HUES48 (cell line): ENCODE results near the gene RHOXF2B.
A peak's percentile ranks its signal among the peaks of the same experiment; 100 is the strongest.
"Not testable (repeated sequence)": the region's sequence is repeated elsewhere in the genome, so short reads cannot be mapped to it uniquely, and the experiment has no call there.

Experiments
- H3K27ac ChIP-seq: one replicate; pipeline ENCODE4 v1.7.0; 2013; ENCODE audit warnings: low read depth, low read length, inconsistent platforms
- H3K27me3 ChIP-seq: 2 replicates; pipeline ENCODE4 v1.6.1; 2013; ENCODE audit warnings: mild to moderate bottlenecking, low read length; ENCODE audit not compliant: control insufficient read depth, insufficient read depth
- H3K36me3 ChIP-seq: 2 replicates; pipeline ENCODE4 v1.6.1; 2013; ENCODE audit warnings: low read length; ENCODE audit not compliant: control insufficient read depth, insufficient read depth
- H3K4me1 ChIP-seq: 2 replicates; pipeline ENCODE4 v1.6.1; 2013; ENCODE audit warnings: mild to moderate bottlenecking, low read length; ENCODE audit not compliant: control insufficient read depth, insufficient read depth
- H3K4me3 ChIP-seq: 2 replicates; pipeline ENCODE4 v1.5.1; 2013; ENCODE audit warnings: mild to moderate bottlenecking, low read depth, low read length
- H3K9ac ChIP-seq: 2 replicates; pipeline ENCODE4 v1.6.1; 2013; ENCODE audit warnings: mild to moderate bottlenecking, low read depth, low read length, moderate library complexity
- H3K9me3 ChIP-seq: 2 replicates; pipeline ENCODE4 v1.6.1; 2013; ENCODE audit warnings: low read length; ENCODE audit not compliant: control insufficient read depth, insufficient read depth

Gene RHOXF2B

GRCh38 chrX:120066169-120066568, 11.3 kb downstream of the RHOXF2B start:
- H3K4me3 ChIP-seq, H3K27me3 ChIP-seq, H3K9ac ChIP-seq, H3K27ac ChIP-seq, H3K4me1 ChIP-seq, H3K36me3 ChIP-seq, H3K9me3 ChIP-seq: not testable (repeated sequence)

- not testable (repeated sequence) for H3K4me3 ChIP-seq, H3K9ac ChIP-seq, H3K9me3 ChIP-seq, H3K4me1 ChIP-seq, H3K27ac ChIP-seq, H3K36me3 ChIP-seq, H3K27me3 ChIP-seq
Observed at GRCh38 chrX:120042712-120043111, 34.8 kb downstream of the RHOXF2B start.

GRCh38 chrX:120042247-120042646, 35.2 kb downstream of the RHOXF2B start:
- not testable (repeated sequence) for H3K9ac ChIP-seq, H3K36me3 ChIP-seq, H3K4me1 ChIP-seq, H3K4me3 ChIP-seq, H3K27me3 ChIP-seq, H3K27ac ChIP-seq, H3K9me3 ChIP-seq

- H3K4me1 ChIP-seq, result peaks cover 25% of the 10 kb centered on the region
- not testable (repeated sequence) for H3K9ac ChIP-seq, H3K27me3 ChIP-seq, H3K27ac ChIP-seq, H3K9me3 ChIP-seq, H3K36me3 ChIP-seq, H3K4me3 ChIP-seq
Observed at GRCh38 chrX:120040176-120040575, 37.3 kb downstream of the RHOXF2B start.

- peaks cover 28% of the 10 kb centered on the region for H3K4me1 ChIP-seq
- not testable (repeated sequence) for H3K36me3 ChIP-seq, H3K9ac ChIP-seq, H3K27me3 ChIP-seq, H3K9me3 ChIP-seq, H3K27ac ChIP-seq, H3K4me3 ChIP-seq
Observed at GRCh38 chrX:120039087-120039733, 38.3 kb downstream of the RHOXF2B start.

- peaks cover 5% of the 10 kb centered on the region; the same call in 1 of the 2 replicates for H3K9me3 ChIP-seq
- no peaks in the 10 kb centered on the region for H3K36me3 ChIP-seq
- H3K4me3 ChIP-seq, result peak overlapping the region; percentile 47
- H3K4me1 ChIP-seq, result peaks cover 28% of the 10 kb centered on the region
- H3K27me3 ChIP-seq, result no peaks in the 10 kb centered on the region
- peak overlapping the region; percentile 89 for H3K27ac ChIP-seq
- H3K9ac ChIP-seq, result 0 out of 2 replicates have a peak overlapping the region, but pooled peaks have one; percentile 56
Observed at GRCh38 chrX:120036704-120037103, 40.8 kb downstream of the RHOXF2B start.

GRCh38 chrX:120035522-120036309, 41.8 kb downstream of the RHOXF2B start:
- Histone ChIP-seq H3K27ac (peak overlapping the region; percentile 89), H3K4me3 (peak overlapping the region; percentile 40), H3K4me1 (peaks cover 28% of the 10 kb centered on the region)
- not testable (repeated sequence) for H3K9me3 ChIP-seq, H3K36me3 ChIP-seq, H3K9ac ChIP-seq, H3K27me3 ChIP-seq

GRCh38 chrX:120029354-120029753, 48.1 kb downstream of the RHOXF2B start:
- H3K9ac ChIP-seq, result no peak overlapping the region
- H3K9me3 ChIP-seq, result peaks cover 20% of the 10 kb centered on the region; the same call in 1 of the 2 replicates
- H3K4me1 ChIP-seq, result no peaks in the 10 kb centered on the region
- no peak overlapping the region for H3K4me3 ChIP-seq
- no peaks in the 10 kb centered on the region for H3K36me3 ChIP-seq
- H3K27me3 ChIP-seq, result no peaks in the 10 kb centered on the region
- H3K27ac ChIP-seq, result no peak overlapping the region

- Histone ChIP-seq H3K4me1 (no peaks in the 10 kb centered on the region), H3K9me3 (0 out of 2 replicates have a peak, but pooled peaks cover 10% of the 10 kb centered on the region), H3K27ac (no peak overlapping the region), H3K9ac (no peak overlapping the region), H3K4me3 (no peak overlapping the region), H3K36me3 (no peaks in the 10 kb centered on the region), H3K27me3 (peaks cover 15% of the 10 kb centered on the region)
Observed at GRCh38 chrX:120023259-120023658, 54.2 kb downstream of the RHOXF2B start.

- H3K27me3 ChIP-seq, result peaks cover 20% of the 10 kb centered on the region
- H3K4me1 ChIP-seq, result no peaks in the 10 kb centered on the region
- no peak overlapping the region for H3K4me3 ChIP-seq
- H3K27ac ChIP-seq, result no peak overlapping the region
- H3K9me3 ChIP-seq, result 0 out of 2 replicates have a peak, but pooled peaks cover 7% of the 10 kb centered on the region
- H3K36me3 ChIP-seq, result no peaks in the 10 kb centered on the region
- H3K9ac ChIP-seq, result no peak overlapping the region
Observed at GRCh38 chrX:120022763-120023162, 54.7 kb downstream of the RHOXF2B start.
